ENCODE measurements around the gene ZBTB44.

DNA sequence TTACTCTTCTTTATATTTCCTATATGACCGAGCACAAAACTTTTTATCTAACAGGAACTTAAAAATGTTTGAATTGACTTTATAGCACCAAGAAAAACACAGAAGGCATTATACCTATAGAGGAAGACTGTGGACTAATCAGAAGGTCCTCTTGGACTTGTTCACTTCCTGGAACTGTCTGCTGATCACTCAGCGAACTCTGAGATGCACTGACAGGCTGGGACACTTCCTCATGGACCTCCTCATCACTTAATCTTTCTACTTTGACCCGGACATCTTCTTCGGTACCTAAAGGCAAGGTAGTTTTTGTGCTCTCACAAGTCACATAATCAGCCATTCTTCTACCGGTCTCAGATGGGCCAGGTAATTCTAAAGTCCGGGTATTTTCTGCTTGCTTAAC, 54.0 kb downstream of the ZBTB44 start:
- TF ChIP-seq CTCF (IDR thresholded peaks at IDR 0.05; ENCODE audit: borderline replicate concordance, extremely low read depth, low read length, poor library complexity, severe bottlenecking) (no peak), EZH2 (IDR thresholded peaks at IDR 0.05; ENCODE audit: borderline replicate concordance, low read depth, low read length, severe bottlenecking) (no peak)

Data from DND-41 (cell line).